Karpas-422 (cell line): ENCODE results near the gene HTT-AS. TPM values are rescaled to one million over a fixed set of nuclear protein-coding genes. Genes with fewer than 3 reads are reported as not detected.
A peak's percentile ranks its signal among the peaks of the same experiment; 100 is the strongest.
"Not testable (repeated sequence)": the region's sequence is repeated elsewhere in the genome, so short reads cannot be mapped to it uniquely, and the experiment has no call there.

ENCODE experiments used
- DNase-seq: peaks from one replicate; pipeline ENCODE4 v3.0.0-alpha.2; 2015
- H2AFZ ChIP-seq: fragments of 200-600 bp; sonication (generic); 2 replicates; pipeline ENCODE4 v1.6.1; 2014; ENCODE audit warnings: antibody characterized with exemption, low read length, mixed read lengths
- H3K27ac ChIP-seq: fragments of 200-600 bp; sonication (generic); 2 replicates; pipeline ENCODE4 v1.5.1; 2014; ENCODE audit warnings: mild to moderate bottlenecking, low read length, moderate library complexity
- H3K27me3 ChIP-seq: fragments of 200-600 bp; sonication (generic); 2 replicates; pipeline ENCODE4 v1.6.1; 2014; ENCODE audit warnings: low read length, mixed read lengths
- H3K36me3 ChIP-seq: fragments of 200-600 bp; sonication (generic); 2 replicates; pipeline ENCODE4 v1.6.1; 2014; ENCODE audit warnings: low read length, mixed read lengths; ENCODE audit not compliant: insufficient read depth
- H3K4me1 ChIP-seq: fragments of 200-600 bp; sonication (generic); 2 replicates; pipeline ENCODE4 v1.6.1; 2014; ENCODE audit warnings: mild to moderate bottlenecking, low read length, mixed read lengths
- H3K4me2 ChIP-seq: fragments of 200-600 bp; sonication (generic); 2 replicates; pipeline ENCODE4 v1.6.1; 2014; ENCODE audit warnings: low read length, low read depth, mild to moderate bottlenecking; ENCODE audit not compliant: poor library complexity, severe bottlenecking
- H3K4me3 ChIP-seq: fragments of 200-600 bp; sonication (generic); 2 replicates; pipeline ENCODE4 v1.5.1; 2014; ENCODE audit warnings: mild to moderate bottlenecking, antibody characterized with exemption, low read length, mixed read lengths
- H3K79me2 ChIP-seq: fragments of 200-600 bp; sonication (generic); 2 replicates; pipeline ENCODE4 v1.6.1; 2014; ENCODE audit warnings: mild to moderate bottlenecking, low read length, mixed read lengths
- H3K9ac ChIP-seq: fragments of 200-600 bp; sonication (generic); 2 replicates; pipeline ENCODE4 v1.6.0; 2014; ENCODE audit warnings: low read length
- H3K9me2 ChIP-seq: fragments of 200-600 bp; sonication (generic), shearing (Covaris generic); replicated peaks from 2 replicates; pipeline ENCODE4 v1.6.0; 2014; ENCODE audit warnings: mild to moderate bottlenecking, low read length, moderate library complexity; ENCODE audit not compliant: insufficient read depth
- H3K9me3 ChIP-seq: fragments of 300-700, 200-600 bp; sonication (generic); 2 replicates; pipeline ENCODE4 v1.6.1; 2014; ENCODE audit warnings: low read length, mixed read lengths
- H4K20me1 ChIP-seq: fragments of 200-600 bp; sonication (generic); 2 replicates; pipeline ENCODE4 v1.6.1; 2014; ENCODE audit warnings: mild to moderate bottlenecking, antibody characterized with exemption, low read length, low read depth; ENCODE audit not compliant: insufficient read depth
- total RNA-seq: library from RNA; depleted of rRNA; stranded (reverse); fragments of >200 nt; shearing (Covaris generic); gene quantifications from 2 replicates; pipeline ENCODE4 v1.2.3, GENCODE V29; 2014; ENCODE audit warnings: low replicate concordance

HTT-AS gene
- total RNA-seq, 1 experiment from 2014 or later, result not detected

GRCh38 chr4:3054169-3054759, 20.1 kb downstream of the HTT-AS start:
- Histone ChIP-seq H4K20me1 (no peaks in the 10 kb centered on the region), H3K4me1 (no peaks in the 10 kb centered on the region), H3K4me2 (no peak overlapping the region), H3K4me3 (no peak overlapping the region), H2AFZ (no peak overlapping the region), H3K36me3 (no peaks in the 10 kb centered on the region), H3K9ac (no peak overlapping the region), H3K27me3 (no peaks in the 10 kb centered on the region), H3K9me2 (no peaks in the 10 kb centered on the region), H3K79me2 (no peaks in the 10 kb centered on the region), H3K27ac (no peak overlapping the region), H3K9me3 (peaks cover 9% of the 10 kb centered on the region; the same call in 1 of the 2 replicates)
- no peak for DNase-seq

GRCh38 chr4:3051141-3051897, 23.0 kb downstream of the HTT-AS start:
- not testable (repeated sequence) for H3K4me2 ChIP-seq, H3K27ac ChIP-seq, H4K20me1 ChIP-seq, H3K9ac ChIP-seq, H3K4me3 ChIP-seq, H3K9me3 ChIP-seq, DNase-seq, H2AFZ ChIP-seq, H3K27me3 ChIP-seq, H3K79me2 ChIP-seq, H3K9me2 ChIP-seq, H3K36me3 ChIP-seq
- H3K4me1 ChIP-seq, result peaks cover 19% of the 10 kb centered on the region

GRCh38 chr4:3047464-3048286, 26.7 kb downstream of the HTT-AS start:
- Histone ChIP-seq H3K36me3 (no peaks in the 10 kb centered on the region), H3K4me3 (peak overlapping the region; percentile 66), H4K20me1 (no peaks in the 10 kb centered on the region), H3K9me3 (no peaks in the 10 kb centered on the region), H3K4me1 (peaks cover 32% of the 10 kb centered on the region), H3K27ac (peak overlapping the region; percentile 56), H3K9ac (peak overlapping the region; percentile 28), H3K4me2 (peak overlapping the region; percentile 88), H3K79me2 (no peaks in the 10 kb centered on the region), H2AFZ (peak overlapping the region; percentile 17; the same call in 1 of the 2 replicates), H3K9me2 (no peaks in the 10 kb centered on the region), H3K27me3 (no peaks in the 10 kb centered on the region)
- DNase-seq, result peak; percentile 80

GRCh38 chr4:3046623-3047022, 27.7 kb downstream of the HTT-AS start:
- H3K9me3 ChIP-seq, result no peaks in the 10 kb centered on the region
- H3K4me3 ChIP-seq, result peak overlapping the region; percentile 17; the same call in 1 of the 2 replicates
- peak overlapping the region; percentile 29; the same call in 1 of the 2 replicates for H3K9ac ChIP-seq
- H3K79me2 ChIP-seq, result no peaks in the 10 kb centered on the region
- H3K9me2 ChIP-seq, result no peaks in the 10 kb centered on the region
- no peaks in the 10 kb centered on the region for H3K36me3 ChIP-seq
- H4K20me1 ChIP-seq, result no peaks in the 10 kb centered on the region
- no peaks in the 10 kb centered on the region for H3K27me3 ChIP-seq
- peak overlapping the region; percentile 64; the same call in 1 of the 2 replicates for H2AFZ ChIP-seq
- peaks cover 37% of the 10 kb centered on the region for H3K4me1 ChIP-seq
- peak overlapping the region; percentile 68 for H3K27ac ChIP-seq
- no peak for DNase-seq
- peak overlapping the region; percentile 42 for H3K4me2 ChIP-seq

GRCh38 chr4:3046162-3046561, 28.2 kb downstream of the HTT-AS start:
- Histone ChIP-seq H2AFZ (peak overlapping the region; percentile 65), H3K9ac (peak overlapping the region; percentile 29), H3K4me2 (peak overlapping the region; percentile 42)

GRCh38 chr4:3044870-3045819, 29.2 kb downstream of the HTT-AS start:
- Histone ChIP-seq H3K9ac (peak overlapping the region; percentile 36), H3K79me2 (no peaks in the 10 kb centered on the region), H3K36me3 (no peaks in the 10 kb centered on the region), H3K27me3 (no peaks in the 10 kb centered on the region), H2AFZ (peak overlapping the region; percentile 65), H4K20me1 (no peaks in the 10 kb centered on the region), H3K9me3 (no peaks in the 10 kb centered on the region), H3K4me2 (peak overlapping the region; percentile 42), H3K4me1 (peaks cover 50% of the 10 kb centered on the region), H3K4me3 (no peak overlapping the region), H3K27ac (peak overlapping the region; percentile 64), H3K9me2 (no peaks in the 10 kb centered on the region)
- DNase-seq, result peak; percentile 54

More at GRCh38 chr4:3046162-3046561, 28.2 kb downstream of the HTT-AS start:
- Histone ChIP-seq H3K4me3 (peak overlapping the region; percentile 17; the same call in 1 of the 2 replicates), H3K27me3 (no peaks in the 10 kb centered on the region), H3K9me2 (no peaks in the 10 kb centered on the region), H3K9me3 (no peaks in the 10 kb centered on the region), H3K79me2 (no peaks in the 10 kb centered on the region), H4K20me1 (no peaks in the 10 kb centered on the region), H3K36me3 (no peaks in the 10 kb centered on the region), H3K4me1 (peaks cover 41% of the 10 kb centered on the region), H3K27ac (peak overlapping the region; percentile 68)
- peak; percentile 88 for DNase-seq

GRCh38 chr4:3043282-3044020, 30.9 kb downstream of the HTT-AS start:
- no peak for DNase-seq
- peaks cover 49% of the 10 kb centered on the region for H3K4me1 ChIP-seq
- no peak overlapping the region for H3K4me3 ChIP-seq
- H3K9me2 ChIP-seq, result no peaks in the 10 kb centered on the region
- H3K9ac ChIP-seq, result no peak overlapping the region
- H3K79me2 ChIP-seq, result no peaks in the 10 kb centered on the region
- H4K20me1 ChIP-seq, result no peaks in the 10 kb centered on the region
- no peak overlapping the region for H3K4me2 ChIP-seq
- no peak overlapping the region for H3K27ac ChIP-seq
- H2AFZ ChIP-seq, result no peak overlapping the region
- H3K27me3 ChIP-seq, result no peaks in the 10 kb centered on the region
- no peaks in the 10 kb centered on the region for H3K9me3 ChIP-seq
- no peaks in the 10 kb centered on the region for H3K36me3 ChIP-seq
